ENCODE data around the gene RPL3. TPM values are rescaled to one million over a fixed set of nuclear protein-coding genes. Genes with fewer than 3 reads are reported as not detected.

Gene RPL3
- 1,000 to 10,000 TPM; 1,444 to 1,605 (median 1,488) TPM for total RNA-seq (2021; fragmentation: NEBNext Ultra II Directional; extraction: Animal tissue kit (Norgen Biotek cat#: 25700))
- long read RNA-seq, transcript RPL3-202 (9 exons, 1,289 nt), result minor isoform, 221 of 2,614 reads
- long read RNA-seq, transcript RPL3-201 (10 exons, 1,442 nt), result major isoform, 2,232 of 2,614 reads
- long read RNA-seq, partial matches to known transcripts, result 97 of 2,614 reads
- long read RNA-seq, other reads (novel, unspliced or antisense), result 62 of 2,614 reads

- H3K4me3 Mint-ChIP-seq, result peak within 1 kb of the TSS; percentile 100
- H3K9me3 Mint-ChIP-seq, result peaks cover 14% of the 10 kb centered on the region
- H3K4me1 Mint-ChIP-seq (ENCODE audit: low read depth), result peaks cover 41% of the 10 kb centered on the region
- H3K27ac Mint-ChIP-seq, result peak within 1 kb of the TSS; percentile 100
- peaks cover 50% of the 10 kb centered on the region for H3K36me3 Mint-ChIP-seq (ENCODE audit: low read depth)
- TF ChIP-seq CTCF (IDR thresholded peaks at IDR 0.05), result peak; percentile 54
- H3K27me3 Mint-ChIP-seq (ENCODE audit: insufficient read depth), result peaks cover 30% of the 10 kb centered on the region
- DNase-seq, result peak; percentile 97
Measured at GRCh38 chr22:39319284-39320022, at the start of gene RPL3. RPL3 (minus strand) TSS chr22:39319623; CDS start chr22:39319597, 26 bp downstream.

GRCh38 chr22:39369186-39369585, 49.8 kb upstream of the RPL3 start:
- Mint-ChIP-seq H3K27ac (no peak overlapping the region), H3K4me3 (no peak overlapping the region), H3K27me3 (ENCODE audit: insufficient read depth) (peaks cover 3% of the 10 kb centered on the region), H3K9me3 (peaks cover 6% of the 10 kb centered on the region), H3K4me1 (ENCODE audit: low read depth) (peaks cover 12% of the 10 kb centered on the region; the same call in 1 of the 2 replicates), H3K36me3 (ENCODE audit: low read depth) (no peaks in the 10 kb centered on the region)
- DNase-seq, result no peak
- no peak for TF ChIP-seq CTCF (IDR thresholded peaks at IDR 0.05)

- no peak for DNase-seq
- H3K4me1 Mint-ChIP-seq (ENCODE audit: low read depth), result peaks cover 15% of the 10 kb centered on the region; the same call in 1 of the 2 replicates
- peaks cover 6% of the 10 kb centered on the region for H3K9me3 Mint-ChIP-seq
- TF ChIP-seq CTCF (IDR thresholded peaks at IDR 0.05), result no peak
- H3K36me3 Mint-ChIP-seq (ENCODE audit: low read depth), result no peaks in the 10 kb centered on the region
- no peak overlapping the region for H3K4me3 Mint-ChIP-seq
- H3K27me3 Mint-ChIP-seq (ENCODE audit: insufficient read depth), result peaks cover 4% of the 10 kb centered on the region
- no peak overlapping the region for H3K27ac Mint-ChIP-seq
Measured at GRCh38 chr22:39368461-39368911, 49.1 kb upstream of the RPL3 start.

- Mint-ChIP-seq H3K27me3 (ENCODE audit: insufficient read depth) (peaks cover 7% of the 10 kb centered on the region), H3K4me3 (no peak overlapping the region), H3K27ac (no peak overlapping the region), H3K9me3 (no peaks in the 10 kb centered on the region), H3K36me3 (ENCODE audit: low read depth) (no peaks in the 10 kb centered on the region), H3K4me1 (ENCODE audit: low read depth) (peaks cover 26% of the 10 kb centered on the region; the same call in 1 of the 2 replicates)
- TF ChIP-seq CTCF (IDR thresholded peaks at IDR 0.05), result no peak
- no peak for DNase-seq
Measured at GRCh38 chr22:39367035-39367434, 47.6 kb upstream of the RPL3 start.

- no peak overlapping the region for H3K4me3 Mint-ChIP-seq
Measured at GRCh38 chr22:39365492-39365780, 46.0 kb upstream of the RPL3 start.

More at GRCh38 chr22:39365492-39365780, 46.0 kb upstream of the RPL3 start:
- Mint-ChIP-seq H3K4me1 (ENCODE audit: low read depth) (peaks cover 26% of the 10 kb centered on the region; the same call in 1 of the 2 replicates), H3K36me3 (ENCODE audit: low read depth) (no peaks in the 10 kb centered on the region), H3K27ac (no peak overlapping the region), H3K9me3 (no peaks in the 10 kb centered on the region), H3K27me3 (ENCODE audit: insufficient read depth) (peaks cover 7% of the 10 kb centered on the region)
- TF ChIP-seq CTCF (IDR thresholded peaks at IDR 0.05), result no peak
- no peak for DNase-seq

Measured in HFFc6 (cell line).